ENCODE measurements around the gene MIER1. TPM values are rescaled to one million over a fixed set of nuclear protein-coding genes. Genes with fewer than 3 reads are reported as not detected.

Gene MIER1
- total RNA-seq, 1 experiment from 2014 or later, result 28.7 TPM

DNA sequence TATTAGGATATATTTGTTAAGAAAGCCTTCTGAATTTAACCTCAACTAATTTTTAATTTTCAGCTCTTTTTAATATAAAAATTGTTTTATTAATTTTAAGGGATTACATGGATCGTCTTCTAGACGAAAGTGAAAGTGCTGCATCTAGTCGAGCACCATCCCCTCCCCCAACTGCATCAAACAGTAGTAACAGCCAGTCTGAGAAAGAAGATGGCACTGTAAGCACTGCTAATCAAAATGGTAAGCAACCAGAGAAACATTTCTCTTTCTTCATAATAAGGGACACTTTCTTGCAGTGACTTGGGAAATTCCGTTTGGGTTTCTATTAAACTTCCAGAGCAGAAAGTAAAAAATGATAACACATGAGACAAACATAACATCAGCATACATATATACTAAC is 56.9 kb downstream of the MIER1 start:
- H3K9ac ChIP-seq (ENCODE audit: low read length), result no peak overlapping the region
- H3K36me3 ChIP-seq (ENCODE audit: control insufficient read depth in 1 of 2, insufficient read depth in 2 of 2, low read length in 2 of 2), result peaks cover 23 to 36% of the 10 kb centered on the region in 2 experiments
- DNase-seq (ENCODE audit: low read depth, low spot score) (no peak), ATAC-seq (no peak)
- ChIA-PET CTCF (interaction anchor here (0.7 kb wide), 1 partner anchor 167 kb away, joined by 3 read pairs; no protein-coding TSS in a partner anchor), POLR2A (no interaction called here), RAD21 (ENCODE audit: low non-redundant PET in 1 of 2, low total read pairs in 2 of 2, uncharacterized antibody in 2 of 2, unreplicated experiment in 2 of 2) (no interaction called here)
- no peaks in the 10 kb centered on the region for H3K9me2 ChIP-seq (ENCODE audit: insufficient read depth)
- H3K9me3 ChIP-seq (ENCODE audit: control insufficient read depth in 1 of 2, insufficient read depth in 1 of 2, low read depth in 1 of 2, low read length in 2 of 2), result no peaks in the 10 kb centered on the region
- no TSS peak for BruUV-seq (replicated peaks)
- H3K4me3 ChIP-seq (replicated peaks in 1 of 2; ENCODE audit: low read depth in 1 of 2, low read length in 2 of 2), result no peak overlapping the region
- H3K4me2 ChIP-seq (ENCODE audit: low read length), result no peak overlapping the region
- no peak overlapping the region for H2AFZ ChIP-seq (ENCODE audit: low read depth, low read length, poor library complexity, severe bottlenecking)
- H3K79me2 ChIP-seq (ENCODE audit: insufficient read depth, low read length), result no peaks in the 10 kb centered on the region
- no peak for TF ChIP-seq SP1 (IDR thresholded peaks at IDR 0.05; ENCODE audit: low read depth)
- TF ChIP-seq ELF1 (IDR thresholded peaks at IDR 0.05; ENCODE audit: borderline replicate concordance, low read depth), result no peak
- no peak for TF ChIP-seq YY1 (IDR thresholded peaks at IDR 0.05; ENCODE audit: extremely low read depth, insufficient replicate concordance, low read depth, low read length)
- TF ChIP-seq, protein P1, sequence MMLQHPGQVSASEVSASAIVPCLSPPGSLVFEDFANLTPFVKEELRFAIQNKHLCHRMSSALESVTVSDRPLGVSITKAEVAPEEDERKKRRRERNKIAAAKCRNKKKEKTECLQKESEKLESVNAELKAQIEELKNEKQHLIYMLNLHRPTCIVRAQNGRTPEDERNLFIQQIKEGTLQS (IDR thresholded peaks at IDR 0.05), result no peak
- TF ChIP-seq SIN3A (IDR thresholded peaks at IDR 0.05; ENCODE audit: low read depth), result no peak
- TF ChIP-seq POLR2A (IDR thresholded peaks at IDR 0.05; ENCODE audit: borderline replicate concordance, extremely low read depth, insufficient read depth, insufficient read length), result no peak
- TF ChIP-seq, protein P2, sequence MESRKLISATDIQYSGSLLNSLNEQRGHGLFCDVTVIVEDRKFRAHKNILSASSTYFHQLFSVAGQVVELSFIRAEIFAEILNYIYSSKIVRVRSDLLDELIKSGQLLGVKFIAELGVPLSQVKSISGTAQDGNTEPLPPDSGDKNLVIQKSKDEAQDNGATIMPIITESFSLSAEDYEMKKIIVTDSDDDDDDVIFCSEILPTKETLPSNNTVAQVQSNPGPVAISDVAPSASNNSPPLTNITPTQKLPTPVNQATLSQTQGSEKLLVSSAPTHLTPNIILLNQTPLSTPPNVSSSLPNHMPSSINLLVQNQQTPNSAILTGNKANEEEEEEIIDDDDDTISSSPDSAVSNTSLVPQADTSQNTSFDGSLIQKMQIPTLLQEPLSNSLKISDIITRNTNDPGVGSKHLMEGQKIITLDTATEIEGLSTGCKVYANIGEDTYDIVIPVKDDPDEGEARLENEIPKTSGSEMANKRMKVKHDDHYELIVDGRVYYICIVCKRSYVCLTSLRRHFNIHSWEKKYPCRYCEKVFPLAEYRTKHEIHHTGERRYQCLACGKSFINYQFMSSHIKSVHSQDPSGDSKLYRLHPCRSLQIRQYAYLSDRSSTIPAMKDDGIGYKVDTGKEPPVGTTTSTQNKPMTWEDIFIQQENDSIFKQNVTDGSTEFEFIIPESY (IDR thresholded peaks at IDR 0.05; ENCODE audit: extremely low read depth, insufficient replicate concordance, low read length), result no peak
- no peak for TF ChIP-seq RAD21 (IDR thresholded peaks at IDR 0.05; ENCODE audit: low read depth)
- intact Hi-C loops (cut with micrococcal nuclease), result no loop called here
- H3K4me1 ChIP-seq (ENCODE audit: control insufficient read depth in 1 of 2, insufficient read depth in 2 of 2, low read length in 2 of 2), result no peaks in the 10 kb centered on the region
- no peaks in the 10 kb centered on the region for H3K27me3 ChIP-seq (ENCODE audit: insufficient read depth, low read length)
- H3K27ac ChIP-seq (ENCODE audit: low read depth, low read length), result no peak overlapping the region
- peaks cover 5% of the 10 kb centered on the region; the same call in 1 of the 2 replicates for H4K20me1 ChIP-seq (ENCODE audit: insufficient read depth)
